Inflammatory macrophage treated with lipopolysaccharide for 1 hour (primary cell): ENCODE data around the gene CTNNAL1.
A peak's percentile ranks its signal among the peaks of the same experiment; 100 is the strongest.

Experiments
- DNase-seq, 2 donors: peaks; one replicate each; pipeline ENCODE4 v3.0.0-alpha.2; 2020 to 2022

Gene CTNNAL1

GRCh38 chr9:109027176-109027575 lies 13.9 kb upstream of the CTNNAL1 start:
- no peak for DNase-seq

DNA sequence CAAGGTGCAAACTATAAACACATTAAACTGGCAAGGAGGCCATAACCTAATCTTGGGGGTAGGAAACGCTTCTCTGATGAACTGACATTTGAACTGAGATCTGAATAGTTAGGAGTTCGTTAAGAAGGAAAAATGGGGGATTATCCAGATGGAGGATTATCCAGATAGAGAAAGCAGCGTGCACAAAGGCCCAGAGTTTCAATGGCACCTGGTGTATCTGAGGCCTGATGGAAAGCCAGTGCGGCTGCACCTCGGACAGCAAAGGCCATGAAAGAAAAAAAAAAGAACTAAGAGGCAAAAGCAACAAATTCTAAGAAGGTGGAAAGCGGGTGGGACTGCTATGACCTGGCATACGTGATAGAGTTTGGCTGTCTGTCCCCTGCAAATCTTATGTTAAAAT lies 13.0 kb upstream of the CTNNAL1 start:
- no peak for DNase-seq

GRCh38 chr9:109022873-109023272 lies 9.6 kb upstream of the CTNNAL1 start:
- DNase-seq = no peak

- DNase-seq = peak; percentile 45 to 59
Measured at GRCh38 chr9:109020581-109021511, 7.5 kb upstream of the CTNNAL1 start.

GRCh38 chr9:109020113-109020512 lies 6.8 kb upstream of the CTNNAL1 start:
- DNase-seq = no peak

GRCh38 chr9:109019420-109019819 lies 6.1 kb upstream of the CTNNAL1 start:
- no peak for DNase-seq

DNA sequence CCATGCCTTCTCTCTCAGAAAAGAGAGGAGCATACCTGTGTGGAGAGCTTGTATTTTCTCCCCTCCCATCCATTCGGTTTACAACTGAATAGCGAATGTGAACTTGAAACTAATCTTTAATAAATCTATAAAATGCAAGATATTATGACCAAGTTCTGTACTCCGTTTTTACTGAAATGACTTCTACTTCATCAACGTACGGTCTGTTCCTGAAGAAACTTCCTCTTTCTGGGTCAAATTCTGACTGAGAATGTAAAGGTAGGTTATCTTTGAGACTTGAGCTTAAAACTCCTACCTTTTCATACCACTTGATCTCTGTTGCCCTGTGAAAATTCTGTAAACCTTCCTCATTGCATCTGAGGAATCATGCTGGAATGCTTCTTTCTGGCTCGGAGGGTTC lies 4.2 kb upstream of the CTNNAL1 start:
- no peak for DNase-seq

GRCh38 chr9:109017061-109017460 lies 3.8 kb upstream of the CTNNAL1 start:
- no peak for DNase-seq

- no peak for DNase-seq
Measured at GRCh38 chr9:109016132-109016531, 2.8 kb upstream of the CTNNAL1 start.

DNA sequence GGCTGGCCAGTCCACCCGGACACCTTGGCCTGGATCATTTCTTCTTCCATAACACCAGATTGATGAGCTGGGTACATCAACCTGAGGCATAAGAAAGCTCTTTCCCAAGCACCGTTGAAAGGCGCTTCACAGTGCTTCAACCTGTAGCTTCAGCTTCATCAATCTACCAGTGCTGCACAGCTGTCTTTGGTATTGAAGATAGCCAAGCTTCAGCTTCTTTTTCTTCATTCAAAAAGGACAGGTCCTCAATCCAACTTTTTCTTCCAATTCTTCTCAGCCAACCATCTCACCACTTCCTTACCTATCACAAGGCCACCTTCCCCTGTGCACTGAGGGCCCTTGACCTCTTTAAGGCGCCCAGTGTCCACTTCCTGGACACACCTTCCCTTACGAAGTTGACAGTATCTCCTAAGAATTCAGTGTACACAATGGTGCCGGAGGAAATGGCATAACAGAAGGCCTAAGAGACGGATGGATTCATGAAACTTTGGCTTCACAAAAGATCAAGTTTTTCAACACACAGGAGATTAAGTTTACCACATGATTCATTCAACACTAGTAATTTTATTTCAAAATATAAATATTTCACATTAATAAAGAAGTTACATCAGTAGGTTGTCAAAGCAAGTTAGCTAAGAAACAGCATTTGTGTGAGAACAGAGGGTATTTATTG lies 1.4 kb upstream of the CTNNAL1 start:
- DNase-seq = no peak

GRCh38 chr9:109013679-109014607 lies 644 bp upstream of the CTNNAL1 start:
- DNase-seq = peak in 1 of 2 donors; percentile 39

DNA sequence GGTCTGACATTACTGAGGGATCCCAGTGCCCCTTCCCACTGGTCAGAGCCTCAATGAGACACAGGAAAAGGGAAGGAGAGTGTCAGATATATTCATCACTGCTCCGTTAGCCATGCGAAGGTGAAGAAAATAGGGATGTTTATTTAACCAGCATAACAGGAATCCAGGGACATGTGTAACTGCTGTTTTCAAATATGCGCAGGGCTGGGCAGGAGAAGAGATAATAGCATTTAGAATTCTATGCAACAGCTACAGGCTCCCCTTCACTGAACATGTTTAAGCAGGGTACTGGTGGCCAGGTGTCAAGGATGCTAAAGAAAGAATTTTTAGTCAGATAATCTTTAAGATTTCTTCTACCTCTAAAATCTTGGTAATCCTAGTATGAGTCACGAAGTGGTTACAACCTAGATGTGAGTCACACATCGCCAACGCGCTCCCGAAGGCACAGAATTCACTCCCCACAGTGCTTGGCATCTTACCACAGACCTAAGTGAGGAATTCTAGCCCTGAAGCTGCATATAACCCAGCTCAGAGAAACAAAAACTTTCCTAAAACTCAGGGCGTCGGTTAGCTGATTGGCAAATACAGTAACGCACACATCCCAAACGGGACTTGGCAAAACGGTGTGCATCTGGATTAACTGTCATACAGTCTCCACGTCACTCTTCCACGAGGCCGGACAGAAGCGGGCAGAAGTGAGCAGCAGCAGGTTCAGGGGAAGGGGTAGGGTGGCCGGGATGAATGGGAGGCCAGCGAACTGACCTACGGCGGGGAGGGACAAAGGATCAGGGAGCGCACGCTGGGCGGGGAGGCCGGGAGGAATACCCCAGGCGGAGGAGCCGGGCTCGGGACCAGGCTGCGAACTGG lies 1.1 kb downstream of the CTNNAL1 start:
- DNase-seq = peak; percentile 76

DNA sequence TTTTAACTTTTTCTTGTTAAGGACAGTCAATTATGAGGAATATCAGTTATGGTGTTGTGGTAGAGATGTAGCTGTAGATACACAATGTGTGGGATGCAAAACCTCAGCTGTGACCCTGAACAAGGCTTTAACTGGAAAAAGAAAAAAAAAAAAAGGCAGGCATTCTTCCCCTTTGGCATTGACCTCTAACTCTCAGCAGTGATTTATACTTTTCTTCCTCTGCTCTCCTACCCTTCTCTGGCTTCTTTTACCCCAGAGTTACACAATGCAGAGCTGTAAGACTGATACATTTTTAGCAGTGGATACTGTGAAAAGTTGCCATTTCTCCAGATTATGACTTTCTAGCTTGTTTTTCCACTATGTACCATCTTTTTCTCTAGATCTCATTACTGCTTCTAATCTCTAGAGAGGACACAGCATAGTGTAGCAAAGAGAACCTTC lies 2.0 kb downstream of the CTNNAL1 start:
- no peak for DNase-seq

DNA sequence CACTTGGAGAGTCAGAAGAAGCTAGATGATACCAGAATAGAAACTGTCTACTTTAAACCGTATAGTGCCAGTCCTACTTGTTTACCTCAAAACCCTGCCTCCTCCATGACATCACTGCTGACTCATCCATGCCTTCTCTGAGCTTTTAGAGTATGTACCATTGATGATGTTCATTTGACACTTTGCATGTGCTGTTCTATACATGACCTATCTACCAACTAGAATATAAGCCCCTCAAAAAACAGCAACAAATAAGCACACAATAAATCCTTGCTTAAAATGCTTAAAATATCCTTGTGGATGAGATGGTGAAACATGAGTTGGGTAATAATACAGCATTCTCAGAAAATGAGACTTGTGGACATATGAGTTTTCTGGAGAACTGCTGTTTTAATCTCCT lies 2.6 kb downstream of the CTNNAL1 start:
- peak; percentile 55 to 72 for DNase-seq

- DNase-seq = no peak
Measured at GRCh38 chr9:109005678-109006077, 7.6 kb downstream of the CTNNAL1 start.

DNA sequence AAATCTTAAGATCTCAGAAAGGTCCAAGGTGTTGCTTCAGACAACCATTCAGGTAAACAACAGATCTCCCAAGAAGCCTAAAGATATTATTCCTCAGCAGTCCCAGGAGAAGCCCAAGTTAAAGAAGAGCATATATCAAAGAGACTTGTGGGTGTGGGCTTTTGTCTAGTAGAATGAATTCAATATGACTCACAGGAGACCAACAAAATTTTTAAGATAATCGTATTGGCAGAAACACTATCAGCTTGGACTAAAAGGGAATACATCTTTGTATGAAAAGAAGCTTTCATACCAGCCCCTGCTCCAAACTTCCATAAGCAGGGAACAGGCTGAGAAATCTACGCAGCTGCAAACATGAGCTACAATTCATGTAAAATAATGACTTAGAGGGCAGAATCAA lies 10.2 kb downstream of the CTNNAL1 start:
- no peak for DNase-seq

DNA sequence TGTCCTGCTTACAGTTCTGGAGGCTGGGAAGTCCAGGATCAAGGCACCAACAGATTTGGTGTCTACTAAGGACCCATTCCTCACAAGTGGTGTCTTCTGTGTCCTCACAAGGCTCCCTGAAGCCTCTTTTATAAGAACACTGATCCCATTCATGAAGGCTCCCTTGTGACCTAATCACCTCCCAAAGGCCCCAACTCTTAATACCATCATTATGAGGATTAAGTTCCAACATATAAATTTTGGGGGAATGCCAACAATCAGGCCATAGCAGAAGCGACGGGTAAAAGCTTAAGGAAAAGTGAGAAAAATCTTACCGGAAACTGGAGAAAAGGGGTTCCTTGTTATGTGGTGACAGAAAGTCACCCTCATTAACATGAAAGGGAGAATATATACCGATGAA lies 11.2 kb downstream of the CTNNAL1 start:
- DNase-seq = no peak

GRCh38 chr9:109001275-109001676 lies 12.0 kb downstream of the CTNNAL1 start:
- DNase-seq = no peak

DNA sequence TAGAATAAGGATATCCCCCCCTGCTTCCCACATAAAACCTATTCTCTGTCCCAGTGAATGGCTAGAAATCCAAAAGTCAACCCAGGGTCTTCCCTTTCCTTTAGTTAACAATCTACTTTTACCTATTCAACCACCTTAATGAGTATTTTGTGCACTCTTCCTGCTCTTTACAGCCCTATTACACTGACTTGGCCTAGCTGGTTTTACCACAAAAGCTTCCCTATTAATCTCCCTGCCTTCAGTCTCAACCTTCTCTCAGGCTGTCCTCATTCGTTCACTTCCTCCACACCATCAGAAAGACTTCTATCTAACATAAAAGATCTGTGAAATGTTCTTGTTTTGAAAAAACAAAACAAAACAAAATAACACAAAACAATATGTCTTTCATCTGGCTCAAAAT lies 16.2 kb downstream of the CTNNAL1 start:
- no peak for DNase-seq

DNA sequence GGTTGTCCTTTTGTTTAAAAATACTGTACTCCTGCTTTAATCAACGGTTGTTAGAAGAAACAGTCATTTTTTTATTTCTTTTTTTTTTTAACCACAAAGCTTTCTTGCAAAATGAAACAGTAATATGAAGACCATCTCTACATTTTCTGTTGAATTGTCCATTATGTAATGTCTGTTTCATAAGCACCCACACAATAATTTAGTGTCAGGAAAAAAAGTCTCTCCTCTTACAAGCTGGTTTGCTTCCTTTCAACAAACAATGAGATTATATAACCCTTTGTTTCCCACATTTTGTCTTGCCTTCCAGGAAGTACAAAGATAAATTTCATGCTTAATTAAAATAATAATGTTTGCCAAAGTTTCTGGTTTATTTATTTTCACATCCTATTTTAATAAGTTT lies 16.7 kb downstream of the CTNNAL1 start:
- DNase-seq = no peak

- DNase-seq = no peak
Measured at GRCh38 chr9:108994695-108995094, 18.6 kb downstream of the CTNNAL1 start.

DNA sequence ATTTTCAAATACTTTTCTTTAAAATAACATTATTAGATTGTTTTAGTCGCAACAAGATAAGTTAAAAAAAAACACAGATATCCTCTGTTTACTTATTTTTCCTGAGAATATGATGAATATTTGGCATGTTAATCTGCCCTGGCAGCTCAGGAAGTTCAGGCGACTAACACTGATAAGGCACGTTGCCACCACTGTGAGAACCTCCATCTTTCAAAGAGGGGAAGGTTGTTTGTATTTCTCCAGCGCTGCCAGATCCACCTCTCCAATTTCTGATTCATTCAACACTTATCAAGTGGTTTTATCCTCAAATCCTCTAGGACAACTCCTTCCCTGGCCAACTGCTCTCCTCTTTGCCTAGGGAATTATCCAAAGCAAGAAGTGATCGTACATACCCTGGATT lies 21.8 kb downstream of the CTNNAL1 start:
- DNase-seq = no peak
